GM23338 (cell line): ENCODE measurements around the gene VPS36. TPM values are rescaled to one million over a fixed set of nuclear protein-coding genes. Genes with fewer than 3 reads are reported as not detected.

ENCODE experiments used
- ATAC-seq: fragments of 200-7000 bp; cut with Tn5 transposase; 3 replicates; pipeline ENCODE4 v1.9.1; 2020
- DNase-seq: peaks from one replicate; pipeline ENCODE4 v3.0.0-alpha.2; 2015; ENCODE audit warnings: low spot score
- H2AFZ ChIP-seq: fragments of 200-600 bp; sonication (generic); 2 replicates; pipeline ENCODE4 v1.8.0; 2016; ENCODE audit warnings: antibody characterized with exemption, mild to moderate bottlenecking, moderate library complexity
- H3F3A ChIP-seq: fragments of 200-600 bp; sonication (generic); replicated peaks from 2 replicates; pipeline ENCODE4 v1.8.0; 2017; ENCODE audit warnings: antibody characterized with exemption, mixed run types, low read depth
- H3K27ac ChIP-seq: fragments of 200-600 bp; sonication (generic); 2 replicates; pipeline ENCODE4 v1.6.1; 2016; ENCODE audit warnings: low read depth
- H3K27me3 ChIP-seq: fragments of 200-600 bp; sonication (generic); 2 replicates; pipeline ENCODE4 v1.8.0; 2016; ENCODE audit warnings: mild to moderate bottlenecking, mixed run types, moderate library complexity; ENCODE audit not compliant: insufficient read depth
- H3K36me3 ChIP-seq: fragments of 200-600 bp; sonication (generic); 2 replicates; pipeline ENCODE4 v1.8.0; 2016; ENCODE audit warnings: mild to moderate bottlenecking; ENCODE audit not compliant: insufficient read depth
- H3K4me1 ChIP-seq: fragments of 200-600 bp; sonication (generic); 2 replicates; pipeline ENCODE4 v1.8.0; 2016; ENCODE audit warnings: mild to moderate bottlenecking, moderate library complexity; ENCODE audit not compliant: insufficient read depth
- H3K4me2 ChIP-seq: fragments of 200-600 bp; sonication (generic); 2 replicates; pipeline ENCODE4 v1.7.1; 2017; ENCODE audit warnings: mixed run types
- H3K4me3 ChIP-seq: fragments of 200-600 bp; sonication (generic); 2 replicates; pipeline ENCODE4 v1.6.1; 2016; ENCODE audit warnings: mixed run types
- H3K79me2 ChIP-seq: fragments of 200-600 bp; sonication (generic); replicated peaks from 2 replicates; pipeline ENCODE4 v1.8.0; 2017; ENCODE audit warnings: mild to moderate bottlenecking; ENCODE audit not compliant: insufficient read depth
- H3K9me2 ChIP-seq: fragments of 200-600 bp; sonication (generic); 2 replicates; pipeline ENCODE4 v1.8.0; 2017; ENCODE audit not compliant: insufficient read depth
- H4K20me1 ChIP-seq: fragments of 200-600 bp; sonication (generic); replicated peaks from 2 replicates; pipeline ENCODE4 v1.8.0; 2017; ENCODE audit warnings: mild to moderate bottlenecking; ENCODE audit not compliant: insufficient read depth
- H3K27ac Mint-ChIP-seq: 2 replicates; pipeline ENCODE4 v1.8.0; 2020; ENCODE audit warnings: inconsistent platforms, mild to moderate bottlenecking, moderate library complexity, mixed read lengths
- H3K27me3 Mint-ChIP-seq: 3 replicates; pipeline ENCODE4 v1.8.0; 2022; ENCODE audit warnings: low read depth, mild to moderate bottlenecking, moderate library complexity, mixed read lengths, inconsistent platforms; ENCODE audit not compliant: insufficient read depth, poor library complexity
- H3K36me3 Mint-ChIP-seq: 3 replicates; pipeline ENCODE4 v1.8.0; 2021; ENCODE audit warnings: low read depth, mild to moderate bottlenecking, inconsistent platforms, moderate library complexity, mixed read lengths
- H3K4me1 Mint-ChIP-seq: 3 replicates; pipeline ENCODE4 v1.8.0; 2020; ENCODE audit warnings: mild to moderate bottlenecking, inconsistent platforms, mixed read lengths
- H3K4me3 Mint-ChIP-seq: 3 replicates; pipeline ENCODE4 v1.8.0; 2021; ENCODE audit warnings: moderate library complexity, mild to moderate bottlenecking, inconsistent platforms, mixed read lengths
- H3K9me3 Mint-ChIP-seq: 3 replicates; pipeline ENCODE4 v1.8.0; 2020; ENCODE audit warnings: moderate library complexity, mild to moderate bottlenecking, inconsistent platforms, mixed read lengths
- CREB1 ChIP-seq: fragments of 250-450 bp; sonication (Bioruptor Pico); IDR thresholded peaks from 2 replicates; pipeline ENCODE4 v1.5.0; 2020; ENCODE audit warnings: low read depth, mild to moderate bottlenecking, moderate library complexity
- CTCF ChIP-seq, 2 experiments: fragments of 200-600 bp in 1 of 2; sonication (generic) in 1 of 2; conservative IDR thresholded peaks; 2 replicates each; pipeline versions ENCODE4 v1.5.1 to v1.6.1; 2016 to 2017; ENCODE audit warnings: antibody characterized with exemption in 2 of 2, low read depth in 2 of 2, mild to moderate bottlenecking in 2 of 2, moderate library complexity in 1 of 2
- EZH2 ChIP-seq: fragments of 200-600 bp; sonication (generic); IDR thresholded peaks from one replicate; pipeline ENCODE4 v1.8.0; 2017; ENCODE audit warnings: antibody characterized with exemption, mild to moderate bottlenecking, low read depth; ENCODE audit not compliant: unreplicated experiment
- EZH2phosphoT487 ChIP-seq: fragments of 200-600 bp; sonication (generic); IDR thresholded peaks from one replicate; pipeline ENCODE4 v1.8.1; 2018; ENCODE audit warnings: antibody characterized with exemption; ENCODE audit not compliant: unreplicated experiment
- JUNB ChIP-seq: IDR thresholded peaks from one replicate; pipeline ENCODE4 v1.6.1; 2016; ENCODE audit warnings: antibody characterized with exemption; ENCODE audit not compliant: unreplicated experiment
- NANOG ChIP-seq: IDR thresholded peaks from 2 replicates; pipeline ENCODE4 v1.6.1; 2016; ENCODE audit warnings: antibody characterized with exemption, borderline replicate concordance
- POLR2AphosphoS5 ChIP-seq: IDR thresholded peaks from 2 replicates; pipeline ENCODE4 v1.6.1; 2016; ENCODE audit warnings: antibody characterized with exemption, low read depth
- REST ChIP-seq: IDR thresholded peaks from one replicate; pipeline ENCODE4 v1.6.1; 2018; ENCODE audit warnings: antibody characterized with exemption; ENCODE audit not compliant: unreplicated experiment
- STAT1 ChIP-seq: IDR thresholded peaks from one replicate; pipeline ENCODE4 v1.6.1; 2016; ENCODE audit warnings: antibody characterized with exemption; ENCODE audit not compliant: unreplicated experiment
- ZNF114 ChIP-seq: fragments of 250-450 bp; sonication (Bioruptor Pico); IDR thresholded peaks from 2 replicates; pipeline ENCODE4 v1.5.0; 2020; ENCODE audit warnings: mild to moderate bottlenecking, moderate library complexity
- ZNF331 ChIP-seq: fragments of 250-450 bp; sonication (Bioruptor Pico); IDR thresholded peaks from 2 replicates; pipeline ENCODE4 v1.5.0; 2020; ENCODE audit warnings: low read depth, mild to moderate bottlenecking, moderate library complexity
- ZNF462 ChIP-seq: fragments of 250-450 bp; sonication (Bioruptor Pico); IDR thresholded peaks from 2 replicates; pipeline ENCODE4 v1.5.0; 2020; ENCODE audit warnings: mild to moderate bottlenecking, moderate library complexity
- polyA plus RNA-seq: library from polyadenylated mRNA; unstranded; fragments of >200 nt; fragmentation: Nextera tagmentation; extraction: Ambion mirVana; gene quantifications from 2 replicates; pipeline ENCODE4 v1.2.1, GENCODE V29; 2016
- total RNA-seq: library from RNA; depleted of rRNA; stranded (reverse); fragments of >200 nt; shearing (Covaris generic); gene quantifications from 2 replicates; pipeline ENCODE4 v1.2.3, GENCODE V29; 2014
- TF ChIP-seq, protein P1 (sequence below): IDR thresholded peaks from 2 replicates; pipeline ENCODE4 v1.6.1; 2016; ENCODE audit warnings: antibody characterized with exemption

VPS36 gene
- total and polyA plus RNA-seq, 2 experiments from 2014 or later, result 28.9 to 36.2 TPM

DNA sequence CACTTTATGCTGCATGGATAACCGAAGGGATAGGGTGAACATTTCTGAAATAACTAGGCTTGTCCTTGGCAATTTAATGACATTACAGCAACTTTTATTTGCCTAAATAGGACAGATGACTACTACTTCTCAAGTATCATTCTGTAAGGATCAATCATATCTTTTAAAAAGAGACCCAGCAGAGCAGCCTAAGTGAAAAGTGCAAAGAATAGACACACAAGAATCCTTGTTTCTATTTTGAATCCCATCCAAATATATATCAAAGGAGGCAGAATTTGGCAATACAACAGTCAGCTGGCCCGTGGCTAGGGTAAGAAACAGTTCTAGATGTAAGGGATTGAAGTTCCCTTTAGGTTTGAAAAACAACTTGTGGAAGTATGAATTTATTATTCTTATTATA is 51.4 kb downstream of the VPS36 start:
- Mint-ChIP-seq H3K4me3 (no peak overlapping the region), H3K4me1 (no peaks in the 10 kb centered on the region), H3K27ac (no peak overlapping the region), H3K36me3 (no peaks in the 10 kb centered on the region), H3K27me3 (peaks cover 2% of the 10 kb centered on the region), H3K9me3 (no peaks in the 10 kb centered on the region)
- H3K4me1 ChIP-seq, result no peaks in the 10 kb centered on the region
- no peak for ATAC-seq
- H4K20me1 ChIP-seq, result no peaks in the 10 kb centered on the region
- H3K4me3 ChIP-seq, result no peak overlapping the region
- DNase-seq, result no peak
- H3K79me2 ChIP-seq, result no peaks in the 10 kb centered on the region
- H2AFZ ChIP-seq, result no peak overlapping the region
- H3F3A ChIP-seq, result no peaks in the 10 kb centered on the region
- peaks cover 6% of the 10 kb centered on the region; the same call in 1 of the 2 replicates for H3K27me3 ChIP-seq
- TF ChIP-seq REST (no peak), ZNF114 (CRISPR knock-in tag) (no peak), CREB1 (CRISPR knock-in tag) (no peak), STAT1 (no peak), ZNF331 (CRISPR knock-in tag) (no peak), ZNF462 (CRISPR knock-in tag) (no peak), POLR2AphosphoS5 (no peak), EZH2 (no peak), EZH2phosphoT487 (no peak), JUNB (no peak), CTCF (conservative IDR thresholded peaks at IDR 0.05; ENCODE audit: low read depth in 2 of 2) (no peak), NANOG (no peak)
- TF ChIP-seq, protein P1, sequence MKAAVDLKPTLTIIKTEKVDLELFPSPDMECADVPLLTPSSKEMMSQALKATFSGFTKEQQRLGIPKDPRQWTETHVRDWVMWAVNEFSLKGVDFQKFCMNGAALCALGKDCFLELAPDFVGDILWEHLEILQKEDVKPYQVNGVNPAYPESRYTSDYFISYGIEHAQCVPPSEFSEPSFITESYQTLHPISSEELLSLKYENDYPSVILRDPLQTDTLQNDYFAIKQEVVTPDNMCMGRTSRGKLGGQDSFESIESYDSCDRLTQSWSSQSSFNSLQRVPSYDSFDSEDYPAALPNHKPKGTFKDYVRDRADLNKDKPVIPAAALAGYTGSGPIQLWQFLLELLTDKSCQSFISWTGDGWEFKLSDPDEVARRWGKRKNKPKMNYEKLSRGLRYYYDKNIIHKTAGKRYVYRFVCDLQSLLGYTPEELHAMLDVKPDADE, result no peak
- no peak overlapping the region for H3K27ac ChIP-seq
- no peak overlapping the region for H3K4me2 ChIP-seq
- no peaks in the 10 kb centered on the region for H3K36me3 ChIP-seq
- no peaks in the 10 kb centered on the region for H3K9me2 ChIP-seq
